GM10266 (cell line): ENCODE data around the gene WDR59.

Experiments
- DNase-seq: peaks from one replicate; pipeline ENCODE4 v3.0.0; 2012; ENCODE audit errors: extremely low spot score
- TF ChIP-seq, protein P1 (sequence below): IDR thresholded peaks from 2 replicates; pipeline ENCODE4 v1.5.1; 2012; ENCODE audit warnings: mild to moderate bottlenecking, low read depth; ENCODE audit not compliant: control insufficient read depth, insufficient read depth; ENCODE audit errors: missing control alignments

WDR59 gene

DNA sequence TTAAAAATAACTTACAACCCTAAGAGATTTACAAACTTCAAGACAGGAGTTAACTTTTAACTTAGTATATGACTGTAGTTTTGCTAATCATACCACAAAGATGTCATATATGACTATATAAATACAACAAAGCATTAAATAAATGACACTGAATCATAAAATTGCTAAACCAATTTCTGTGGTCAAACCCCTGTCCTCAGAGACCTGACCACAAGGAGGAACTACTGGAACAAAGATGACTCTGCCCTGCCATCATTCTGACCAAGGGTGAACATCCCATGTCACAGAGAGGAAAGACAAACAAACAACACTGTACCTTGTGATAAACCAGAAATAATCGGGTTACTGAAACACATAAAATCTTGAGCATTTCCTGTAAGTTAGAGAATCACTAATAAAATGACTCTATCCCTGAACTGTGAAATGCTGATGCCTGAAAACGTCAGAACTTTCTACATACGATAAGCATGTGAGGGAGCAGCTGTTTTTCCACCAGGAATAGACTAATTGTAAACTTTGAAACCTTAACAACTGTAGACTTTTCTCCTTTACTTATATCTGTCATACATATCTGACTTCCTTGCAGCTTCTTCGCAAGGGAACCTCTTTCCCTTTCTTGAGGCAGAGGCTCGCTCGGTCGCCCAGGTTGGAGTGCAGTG, 47.9 kb downstream of the WDR59 start:
- TF ChIP-seq, protein P1, sequence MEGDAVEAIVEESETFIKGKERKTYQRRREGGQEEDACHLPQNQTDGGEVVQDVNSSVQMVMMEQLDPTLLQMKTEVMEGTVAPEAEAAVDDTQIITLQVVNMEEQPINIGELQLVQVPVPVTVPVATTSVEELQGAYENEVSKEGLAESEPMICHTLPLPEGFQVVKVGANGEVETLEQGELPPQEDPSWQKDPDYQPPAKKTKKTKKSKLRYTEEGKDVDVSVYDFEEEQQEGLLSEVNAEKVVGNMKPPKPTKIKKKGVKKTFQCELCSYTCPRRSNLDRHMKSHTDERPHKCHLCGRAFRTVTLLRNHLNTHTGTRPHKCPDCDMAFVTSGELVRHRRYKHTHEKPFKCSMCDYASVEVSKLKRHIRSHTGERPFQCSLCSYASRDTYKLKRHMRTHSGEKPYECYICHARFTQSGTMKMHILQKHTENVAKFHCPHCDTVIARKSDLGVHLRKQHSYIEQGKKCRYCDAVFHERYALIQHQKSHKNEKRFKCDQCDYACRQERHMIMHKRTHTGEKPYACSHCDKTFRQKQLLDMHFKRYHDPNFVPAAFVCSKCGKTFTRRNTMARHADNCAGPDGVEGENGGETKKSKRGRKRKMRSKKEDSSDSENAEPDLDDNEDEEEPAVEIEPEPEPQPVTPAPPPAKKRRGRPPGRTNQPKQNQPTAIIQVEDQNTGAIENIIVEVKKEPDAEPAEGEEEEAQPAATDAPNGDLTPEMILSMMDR: no peak
- DNase-seq: peak; percentile 46

DNA sequence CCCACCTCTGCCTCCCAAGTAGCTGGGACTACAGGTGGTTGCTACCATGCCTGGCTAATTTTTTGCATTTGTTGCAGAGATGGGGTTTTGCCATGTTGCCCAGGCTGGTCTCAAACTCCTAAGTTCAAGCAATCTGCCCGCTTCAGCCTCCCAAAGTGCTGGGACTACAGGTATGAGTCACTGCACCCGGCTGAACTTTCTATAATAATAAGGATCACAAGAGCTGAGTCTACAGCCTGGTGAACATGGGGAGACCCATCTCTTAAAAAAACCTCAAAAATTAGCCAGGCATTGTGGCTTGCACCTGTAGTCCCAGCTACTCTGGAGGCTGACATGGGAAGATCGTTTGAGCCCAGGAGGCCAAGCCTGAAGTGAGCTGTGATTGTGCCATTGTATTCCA, 53.5 kb downstream of the WDR59 start:
- TF ChIP-seq, protein P1: no peak
- no peak for DNase-seq

DNA sequence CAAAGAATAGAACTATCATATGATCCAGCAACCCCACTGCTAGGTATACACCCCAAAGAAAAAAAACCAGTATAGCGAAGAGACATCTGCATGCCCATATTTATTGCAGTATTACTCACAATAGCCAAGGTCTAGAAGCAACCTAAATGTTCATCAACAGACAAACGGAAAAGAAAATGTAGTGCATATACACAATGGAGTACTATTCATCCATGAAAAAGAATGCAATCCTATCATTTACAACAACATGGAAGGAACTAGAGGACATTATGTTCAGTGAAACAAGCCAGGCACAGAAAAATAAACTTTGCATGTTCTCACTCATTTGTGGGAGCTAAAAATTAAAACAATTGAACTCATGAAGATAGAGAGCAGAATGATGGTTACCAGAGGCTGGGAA, 55.3 kb downstream of the WDR59 start:
- no peak for DNase-seq
- TF ChIP-seq, protein P1: no peak

DNA sequence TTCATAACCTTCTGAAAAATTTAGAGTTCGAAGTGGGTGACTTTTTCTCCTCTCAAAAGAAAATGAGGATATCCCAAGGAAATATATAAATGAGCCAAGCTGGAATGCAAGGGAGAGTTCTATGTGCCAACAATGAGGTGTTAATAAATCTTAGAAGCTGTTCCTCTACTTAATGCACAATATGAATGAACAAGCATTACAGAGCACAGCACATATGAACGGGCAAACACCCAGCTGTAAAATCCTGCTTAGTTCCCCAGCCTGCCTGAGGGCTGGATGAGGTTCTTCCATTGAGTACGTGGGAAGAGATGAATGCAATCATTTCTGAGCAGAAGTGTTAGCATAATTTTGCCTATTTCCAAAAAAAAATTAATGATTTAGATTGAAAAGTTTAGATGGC, 58.1 kb downstream of the WDR59 start:
- TF ChIP-seq, protein P1: no peak
- DNase-seq: no peak

DNA sequence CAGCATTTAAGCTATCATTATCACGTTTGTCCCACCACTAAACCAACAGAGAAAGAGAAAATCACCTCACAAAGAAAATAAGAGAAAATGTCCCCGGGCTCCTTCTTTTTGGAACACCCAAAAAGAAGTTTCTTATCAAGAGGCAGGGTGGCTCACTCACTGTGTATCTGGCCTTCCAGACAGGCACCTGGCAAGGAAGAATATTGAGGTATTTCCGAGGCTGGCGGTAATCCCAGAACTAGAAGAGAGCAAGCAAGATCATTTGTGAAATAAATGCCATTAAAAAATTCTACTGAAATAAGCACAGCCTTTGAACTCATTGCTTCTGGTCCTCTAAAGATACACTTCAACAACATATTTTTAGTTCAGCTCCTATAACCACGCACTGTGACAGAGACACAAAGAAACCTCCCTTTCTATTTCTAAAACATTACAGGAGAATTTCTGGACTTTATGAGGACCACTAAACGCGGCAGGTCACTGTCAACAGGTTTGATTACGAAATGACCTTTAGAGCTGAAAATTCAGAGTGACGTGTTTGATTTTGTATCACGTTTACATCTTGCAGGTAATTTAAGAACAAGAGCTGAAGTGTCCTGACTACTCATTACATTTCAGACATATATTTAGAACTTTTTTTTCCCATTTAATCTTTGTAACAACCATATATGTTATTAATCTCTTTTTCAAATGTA, 61.0 kb downstream of the WDR59 start:
- DNase-seq: no peak
- TF ChIP-seq, protein P1: no peak

DNA sequence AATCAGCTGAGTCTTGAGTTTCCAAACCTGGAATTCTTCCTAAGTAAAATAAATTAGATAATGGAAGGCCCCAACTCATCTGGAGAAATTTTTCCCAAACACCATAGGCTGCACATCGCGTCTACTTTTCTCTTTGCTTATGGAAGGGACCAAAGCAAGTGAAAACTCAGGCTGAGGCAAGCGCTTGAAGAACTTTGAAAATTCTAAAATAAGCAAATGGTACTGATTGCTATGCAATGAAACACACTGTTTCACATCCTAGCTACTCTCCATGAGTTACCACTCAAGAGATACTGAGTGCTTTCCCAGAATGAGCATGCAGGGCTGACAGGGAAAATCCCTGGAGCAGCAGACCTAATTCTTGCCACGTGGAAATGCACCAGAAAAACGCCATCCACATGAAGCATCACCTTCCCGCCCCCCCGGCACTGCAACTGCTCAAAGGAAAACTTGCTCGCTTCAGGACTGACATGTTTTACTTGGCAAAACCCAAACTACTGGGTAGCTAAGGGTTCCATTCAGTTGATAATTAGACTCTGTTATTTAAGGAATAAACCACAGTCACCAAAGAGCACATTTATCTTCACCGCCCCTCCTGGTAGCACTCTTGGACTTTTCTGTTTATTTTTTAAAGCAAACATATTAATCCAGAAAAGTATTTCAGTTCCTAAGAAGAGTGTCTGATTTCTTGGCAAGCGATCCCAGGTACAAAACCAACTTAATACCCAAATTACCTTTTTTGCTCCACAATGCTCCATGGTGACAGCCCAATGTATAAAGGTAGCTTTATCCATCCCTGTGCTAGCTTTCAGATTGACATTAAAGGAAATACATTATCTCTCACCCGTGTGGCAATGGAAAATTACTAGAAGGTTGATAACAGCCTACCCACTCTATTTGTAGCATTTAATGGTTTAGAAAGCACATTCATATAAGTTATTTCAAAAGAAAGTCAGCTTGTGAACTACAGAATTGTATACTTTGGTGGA, 62.5 kb downstream of the WDR59 start:
- DNase-seq: no peak
- TF ChIP-seq, protein P1: no peak
